ENCODE results near the gene BCL2L11.

GRCh38 chr2:111123751-111124150, 3.0 kb downstream of the BCL2L11 start:
- TF ChIP-seq GATA2 (IDR thresholded peaks at IDR 0.05; ENCODE audit: low read depth, low read length) (no peak), GATA3 (IDR thresholded peaks at IDR 0.05; ENCODE audit: low read depth, low read length) (no peak)
